SK-N-SH (cell line): ENCODE results near the gene CIT.

Source experiments
- CHD2 ChIP-seq: fragments of 150-350 bp; IDR thresholded peaks from 2 replicates; pipeline ENCODE4 v1.6.1; 2018; ENCODE audit warnings: low read length; ENCODE audit not compliant: partially characterized antibody
- TF ChIP-seq, protein P1 (sequence below): fragments of 200-600 bp; sonication (generic); IDR thresholded peaks from 2 replicates; pipeline ENCODE4 v1.6.1; 2017; ENCODE audit warnings: antibody characterized with exemption, mild to moderate bottlenecking, moderate library complexity
- TF ChIP-seq, protein P2 (sequence below): fragments of 150-350 bp; IDR thresholded peaks from 2 replicates; pipeline ENCODE4 v1.6.1; 2017; ENCODE audit warnings: antibody characterized with exemption, low read length, low read depth, borderline replicate concordance
- TF ChIP-seq, protein P3 (sequence below): fragments of 150-350 bp; IDR thresholded peaks from 2 replicates; pipeline ENCODE4 v1.6.1; 2016; ENCODE audit warnings: mild to moderate bottlenecking, low read depth, low read length

DNA sequence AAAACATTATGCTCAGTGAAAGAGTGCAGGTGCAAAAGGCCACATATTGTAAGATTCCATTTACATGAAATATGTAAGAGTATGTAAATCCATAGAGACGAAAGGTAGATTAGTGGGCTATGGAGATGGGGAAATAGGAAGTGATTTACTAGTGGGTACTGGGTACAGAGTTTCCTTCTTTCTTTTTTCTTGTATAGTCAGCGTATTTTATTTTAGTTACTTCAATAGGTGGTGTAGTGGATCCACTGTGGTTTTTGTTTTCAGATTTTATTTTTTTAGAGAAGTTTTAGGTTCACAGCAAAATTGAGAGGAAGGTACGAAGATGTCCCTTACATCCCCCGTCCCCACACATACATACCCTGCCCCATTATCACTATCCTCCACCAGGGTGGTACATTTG lies 6.1 kb upstream of the CIT start:
- TF ChIP-seq, protein P1, sequence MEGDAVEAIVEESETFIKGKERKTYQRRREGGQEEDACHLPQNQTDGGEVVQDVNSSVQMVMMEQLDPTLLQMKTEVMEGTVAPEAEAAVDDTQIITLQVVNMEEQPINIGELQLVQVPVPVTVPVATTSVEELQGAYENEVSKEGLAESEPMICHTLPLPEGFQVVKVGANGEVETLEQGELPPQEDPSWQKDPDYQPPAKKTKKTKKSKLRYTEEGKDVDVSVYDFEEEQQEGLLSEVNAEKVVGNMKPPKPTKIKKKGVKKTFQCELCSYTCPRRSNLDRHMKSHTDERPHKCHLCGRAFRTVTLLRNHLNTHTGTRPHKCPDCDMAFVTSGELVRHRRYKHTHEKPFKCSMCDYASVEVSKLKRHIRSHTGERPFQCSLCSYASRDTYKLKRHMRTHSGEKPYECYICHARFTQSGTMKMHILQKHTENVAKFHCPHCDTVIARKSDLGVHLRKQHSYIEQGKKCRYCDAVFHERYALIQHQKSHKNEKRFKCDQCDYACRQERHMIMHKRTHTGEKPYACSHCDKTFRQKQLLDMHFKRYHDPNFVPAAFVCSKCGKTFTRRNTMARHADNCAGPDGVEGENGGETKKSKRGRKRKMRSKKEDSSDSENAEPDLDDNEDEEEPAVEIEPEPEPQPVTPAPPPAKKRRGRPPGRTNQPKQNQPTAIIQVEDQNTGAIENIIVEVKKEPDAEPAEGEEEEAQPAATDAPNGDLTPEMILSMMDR, result no peak
- TF ChIP-seq, protein P2, sequence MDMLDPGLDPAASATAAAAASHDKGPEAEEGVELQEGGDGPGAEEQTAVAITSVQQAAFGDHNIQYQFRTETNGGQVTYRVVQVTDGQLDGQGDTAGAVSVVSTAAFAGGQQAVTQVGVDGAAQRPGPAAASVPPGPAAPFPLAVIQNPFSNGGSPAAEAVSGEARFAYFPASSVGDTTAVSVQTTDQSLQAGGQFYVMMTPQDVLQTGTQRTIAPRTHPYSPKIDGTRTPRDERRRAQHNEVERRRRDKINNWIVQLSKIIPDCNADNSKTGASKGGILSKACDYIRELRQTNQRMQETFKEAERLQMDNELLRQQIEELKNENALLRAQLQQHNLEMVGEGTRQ, result no peak
- TF ChIP-seq CHD2, result no peak
- TF ChIP-seq, protein P3, sequence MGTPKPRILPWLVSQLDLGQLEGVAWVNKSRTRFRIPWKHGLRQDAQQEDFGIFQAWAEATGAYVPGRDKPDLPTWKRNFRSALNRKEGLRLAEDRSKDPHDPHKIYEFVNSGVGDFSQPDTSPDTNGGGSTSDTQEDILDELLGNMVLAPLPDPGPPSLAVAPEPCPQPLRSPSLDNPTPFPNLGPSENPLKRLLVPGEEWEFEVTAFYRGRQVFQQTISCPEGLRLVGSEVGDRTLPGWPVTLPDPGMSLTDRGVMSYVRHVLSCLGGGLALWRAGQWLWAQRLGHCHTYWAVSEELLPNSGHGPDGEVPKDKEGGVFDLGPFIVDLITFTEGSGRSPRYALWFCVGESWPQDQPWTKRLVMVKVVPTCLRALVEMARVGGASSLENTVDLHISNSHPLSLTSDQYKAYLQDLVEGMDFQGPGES, result no peak
